GM12878 (cell line): ENCODE data around the gene ARMC8.
"Not testable (repeated sequence)": the region's sequence is repeated elsewhere in the genome, so short reads cannot be mapped to it uniquely, and the experiment has no call there.

Experiments used
- CBFB ChIP-seq: IDR thresholded peaks from 2 replicates; pipeline ENCODE4 v1.6.1; 2016; ENCODE audit warnings: antibody characterized with exemption, low read depth
- ETV6 ChIP-seq, 2 experiments: fragments of 450-650 bp in 1 of 2; IDR thresholded peaks in 1 of 2; conservative IDR thresholded peaks in 1 of 2; 2 replicates each; pipeline ENCODE4 v1.6.1; 2014; ENCODE audit warnings: antibody characterized with exemption in 1 of 2, borderline replicate concordance in 1 of 2, low read depth in 1 of 2, mild to moderate bottlenecking in 1 of 2, moderate library complexity in 1 of 2
- GABPA ChIP-seq: IDR thresholded peaks from 2 replicates; pipeline ENCODE4 v1.6.1; 2014; ENCODE audit warnings: antibody characterized with exemption, low read depth, mild to moderate bottlenecking, inconsistent platforms
- HDAC2 ChIP-seq: fragments of 200-600 bp; sonication (generic); IDR thresholded peaks from 2 replicates; pipeline ENCODE4 v1.6.1; 2017
- RB1 ChIP-seq: fragments of 450-650 bp; formaldehyde crosslinking; IDR thresholded peaks from 2 replicates; pipeline ENCODE4 v1.6.1; 2017; ENCODE audit warnings: mild to moderate bottlenecking, borderline replicate concordance
- RELA ChIP-seq: fragments of 450-650 bp; IDR thresholded peaks from 2 replicates; pipeline ENCODE4 v1.8.0; 2014; ENCODE audit warnings: borderline replicate concordance; ENCODE audit not compliant: partially characterized antibody
- SIX5 ChIP-seq: IDR thresholded peaks from 2 replicates; pipeline ENCODE4 v1.6.1; 2011; ENCODE audit warnings: mild to moderate bottlenecking, low read depth, low read length, moderate library complexity; ENCODE audit not compliant: severe bottlenecking
- TF ChIP-seq, protein P1 (sequence below), 3 experiments: IDR thresholded peaks in 2 of 3; conservative IDR thresholded peaks in 1 of 3; 2 replicates each; pipeline ENCODE4 v1.5.1; 2011; ENCODE audit warnings: low read depth in 3 of 3, low read length in 3 of 3, mild to moderate bottlenecking in 3 of 3, control low read depth in 2 of 3, moderate library complexity in 2 of 3, inconsistent platforms in 1 of 3, mixed read lengths in 1 of 3; ENCODE audit not compliant: control insufficient read depth in 2 of 3, insufficient read depth in 1 of 3; ENCODE audit errors: extremely low read depth in 1 of 3

DNA sequence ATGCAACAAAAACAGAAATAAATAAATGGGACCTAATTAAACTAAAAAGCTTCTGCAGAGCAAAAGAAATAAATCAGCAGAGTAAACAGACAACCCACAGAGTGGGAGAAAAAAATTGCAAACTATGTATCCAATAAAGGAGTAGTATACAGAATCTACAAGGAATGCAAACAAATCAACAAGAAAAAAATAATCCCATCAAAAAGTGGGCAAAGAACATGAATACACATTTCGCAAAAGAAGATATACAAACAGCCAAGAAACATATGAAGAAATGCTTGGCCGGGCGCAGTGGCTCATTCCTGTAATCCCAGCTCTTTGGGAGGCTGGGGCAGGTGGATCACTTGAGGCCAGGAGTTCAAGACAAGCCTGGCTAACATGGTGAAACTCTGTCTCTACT is 44.9 kb upstream of the ARMC8 start:
- not testable (repeated sequence) for TF ChIP-seq CBFB; SIX5; HDAC2; GABPA; ETV6 (conservative IDR thresholded peaks at IDR 0.05 in 1 of 2, IDR thresholded peaks at IDR 0.05 in 1 of 2; ENCODE audit: borderline replicate concordance in 1 of 2, low read depth in 1 of 2); RB1; RELA
- TF ChIP-seq, protein P1, sequence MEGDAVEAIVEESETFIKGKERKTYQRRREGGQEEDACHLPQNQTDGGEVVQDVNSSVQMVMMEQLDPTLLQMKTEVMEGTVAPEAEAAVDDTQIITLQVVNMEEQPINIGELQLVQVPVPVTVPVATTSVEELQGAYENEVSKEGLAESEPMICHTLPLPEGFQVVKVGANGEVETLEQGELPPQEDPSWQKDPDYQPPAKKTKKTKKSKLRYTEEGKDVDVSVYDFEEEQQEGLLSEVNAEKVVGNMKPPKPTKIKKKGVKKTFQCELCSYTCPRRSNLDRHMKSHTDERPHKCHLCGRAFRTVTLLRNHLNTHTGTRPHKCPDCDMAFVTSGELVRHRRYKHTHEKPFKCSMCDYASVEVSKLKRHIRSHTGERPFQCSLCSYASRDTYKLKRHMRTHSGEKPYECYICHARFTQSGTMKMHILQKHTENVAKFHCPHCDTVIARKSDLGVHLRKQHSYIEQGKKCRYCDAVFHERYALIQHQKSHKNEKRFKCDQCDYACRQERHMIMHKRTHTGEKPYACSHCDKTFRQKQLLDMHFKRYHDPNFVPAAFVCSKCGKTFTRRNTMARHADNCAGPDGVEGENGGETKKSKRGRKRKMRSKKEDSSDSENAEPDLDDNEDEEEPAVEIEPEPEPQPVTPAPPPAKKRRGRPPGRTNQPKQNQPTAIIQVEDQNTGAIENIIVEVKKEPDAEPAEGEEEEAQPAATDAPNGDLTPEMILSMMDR (IDR thresholded peaks at IDR 0.05 in 2 of 3, conservative IDR thresholded peaks at IDR 0.05 in 1 of 3; ENCODE audit: control insufficient read depth in 2 of 3, extremely low read depth in 1 of 3, insufficient read depth in 1 of 3, low read depth in 3 of 3, low read length in 3 of 3) = not testable (repeated sequence)
